HG03354 (cell line): ENCODE results near the gene TRABD2B.

ENCODE experiments used
- ATAC-seq: cut with Tn5 transposase; IDR thresholded peaks from one replicate; pipeline ENCODE4 v1.9.1; 2021; ENCODE audit warnings: mild to moderate bottlenecking; ENCODE audit not compliant: unreplicated experiment, poor library complexity, severe bottlenecking

TRABD2B gene

GRCh38 chr1:47997289-47998200 is at the start of gene TRABD2B:
Gene TRABD2B, minus strand, starts transcription at chr1:47997385.
- peak; percentile 89 for ATAC-seq

- no peak for ATAC-seq
Measured at GRCh38 chr1:48044311-48044710, 47.1 kb upstream of the TRABD2B start.

GRCh38 chr1:48043622-48044021 is 46.4 kb upstream of the TRABD2B start:
- no peak for ATAC-seq

GRCh38 chr1:48040154-48040553 is 43.0 kb upstream of the TRABD2B start:
- ATAC-seq, result no peak

GRCh38 chr1:48039088-48040054 is 42.2 kb upstream of the TRABD2B start:
- no peak for ATAC-seq

- ATAC-seq, result no peak
Measured at GRCh38 chr1:48038270-48038767, 41.1 kb upstream of the TRABD2B start.

- ATAC-seq, result no peak
Measured at GRCh38 chr1:48036710-48037355, 39.6 kb upstream of the TRABD2B start.

GRCh38 chr1:48035371-48036141 is 38.4 kb upstream of the TRABD2B start:
- no peak for ATAC-seq

GRCh38 chr1:48033495-48034045 is 36.4 kb upstream of the TRABD2B start:
- ATAC-seq, result no peak

GRCh38 chr1:48031676-48032075 is 34.5 kb upstream of the TRABD2B start:
- no peak for ATAC-seq

GRCh38 chr1:48030696-48031365 is 33.6 kb upstream of the TRABD2B start:
- no peak for ATAC-seq

GRCh38 chr1:48030211-48030610 is 33.0 kb upstream of the TRABD2B start:
- no peak for ATAC-seq

- no peak for ATAC-seq
Measured at GRCh38 chr1:48028218-48029069, 31.3 kb upstream of the TRABD2B start.

- ATAC-seq, result no peak
Measured at GRCh38 chr1:48027533-48027835, 30.3 kb upstream of the TRABD2B start.

GRCh38 chr1:48026701-48027532 is 29.7 kb upstream of the TRABD2B start:
- ATAC-seq, result no peak

GRCh38 chr1:48026275-48026674 is 29.1 kb upstream of the TRABD2B start:
- ATAC-seq, result no peak

- ATAC-seq, result no peak
Measured at GRCh38 chr1:48025076-48025475, 27.9 kb upstream of the TRABD2B start.
